ENCODE measurements around the gene KCTD7.
"Not testable (repeated sequence)": the region's sequence is repeated elsewhere in the genome, so short reads cannot be mapped to it uniquely, and the experiment has no call there.

Gene KCTD7

GRCh38 chr7:66655113-66655806 lies 26.6 kb downstream of the KCTD7 start:
- peak in 1 of 2 donors; percentile 60 for DNase-seq

GRCh38 chr7:66655826-66656485 lies 27.3 kb downstream of the KCTD7 start:
- not testable (repeated sequence) for DNase-seq

GRCh38 chr7:66657798-66658197 lies 29.1 kb downstream of the KCTD7 start:
- DNase-seq: no peak

- DNase-seq: no peak
These were observed 34.1 kb downstream of the KCTD7 start for GRCh38 chr7:66662646-66663264.

GRCh38 chr7:66664590-66665293 lies 36.1 kb downstream of the KCTD7 start:
- DNase-seq: no peak

GRCh38 chr7:66666313-66666952 lies 37.8 kb downstream of the KCTD7 start:
- DNase-seq: no peak

GRCh38 chr7:66667023-66667728 lies 38.5 kb downstream of the KCTD7 start:
- DNase-seq: no peak

GRCh38 chr7:66668112-66668511 lies 39.4 kb downstream of the KCTD7 start:
- no peak for DNase-seq

- no peak for DNase-seq
These were observed 40.0 kb downstream of the KCTD7 start for GRCh38 chr7:66668677-66669076.

- DNase-seq: no peak
These were observed 40.4 kb downstream of the KCTD7 start for GRCh38 chr7:66669088-66669487.

- no peak for DNase-seq
These were observed 40.8 kb downstream of the KCTD7 start for GRCh38 chr7:66669496-66669895.

GRCh38 chr7:66671034-66671433 lies 42.4 kb downstream of the KCTD7 start:
- no peak for DNase-seq

- not testable (repeated sequence) for DNase-seq
These were observed 42.8 kb downstream of the KCTD7 start for GRCh38 chr7:66671486-66671885.

GRCh38 chr7:66672432-66673123 lies 43.9 kb downstream of the KCTD7 start:
- not testable (repeated sequence) for DNase-seq

GRCh38 chr7:66673124-66673640 lies 44.5 kb downstream of the KCTD7 start:
- DNase-seq: not testable (repeated sequence)

- DNase-seq: no peak
These were observed 51.1 kb downstream of the KCTD7 start for GRCh38 chr7:66679633-66680244.

GRCh38 chr7:66681491-66682349 lies 53.0 kb downstream of the KCTD7 start:
- DNase-seq: peak; percentile 84 to 92

- peak in 1 of 2 donors; percentile 21 for DNase-seq
These were observed 53.8 kb downstream of the KCTD7 start for GRCh38 chr7:66682350-66683093.
